UCSD-AML1 (cell line): ENCODE measurements around the gene ANK2.

Experiments used
- DNase-seq: peaks from one replicate; lab custom pipeline; 2025; ENCODE audit not compliant: unreplicated experiment; lab: John Stamatoyannopoulos, UW

ANK2 gene

GRCh38 chr4:113049421-113050370 lies at the start of gene ANK2:
Gene ANK2 (plus strand): TSS chr4:113049653. CDS start chr4:113049729, 76 bp downstream.
- DNase-seq = no peak

GRCh38 chr4:113003841-113004240 lies 45.6 kb upstream of the ANK2 start:
- DNase-seq = no peak

GRCh38 chr4:113004655-113005054 lies 44.8 kb upstream of the ANK2 start:
- DNase-seq = no peak

GRCh38 chr4:113006632-113007031 lies 42.8 kb upstream of the ANK2 start:
- DNase-seq = no peak

GRCh38 chr4:113007151-113007550 lies 42.3 kb upstream of the ANK2 start:
- DNase-seq = no peak

- no peak for DNase-seq
These were observed 41.3 kb upstream of the ANK2 start for GRCh38 chr4:113008135-113008534.

GRCh38 chr4:113008716-113009115 lies 40.7 kb upstream of the ANK2 start:
- no peak for DNase-seq

GRCh38 chr4:113009461-113009860 lies 40.0 kb upstream of the ANK2 start:
- no peak for DNase-seq

GRCh38 chr4:113012122-113012725 lies 37.2 kb upstream of the ANK2 start:
- no peak for DNase-seq

GRCh38 chr4:113012786-113013185 lies 36.7 kb upstream of the ANK2 start:
- DNase-seq = no peak

- no peak for DNase-seq
These were observed 35.7 kb upstream of the ANK2 start for GRCh38 chr4:113013751-113014150.

- DNase-seq = no peak
These were observed 33.1 kb upstream of the ANK2 start for GRCh38 chr4:113016377-113016776.

GRCh38 chr4:113020966-113021365 lies 28.5 kb upstream of the ANK2 start:
- no peak for DNase-seq

- no peak for DNase-seq
These were observed 25.1 kb upstream of the ANK2 start for GRCh38 chr4:113024388-113024787.

GRCh38 chr4:113025416-113025815 lies 24.0 kb upstream of the ANK2 start:
- no peak for DNase-seq

GRCh38 chr4:113026556-113026955 lies 22.9 kb upstream of the ANK2 start:
- DNase-seq = no peak

GRCh38 chr4:113028074-113028473 lies 21.4 kb upstream of the ANK2 start:
- no peak for DNase-seq

- DNase-seq = no peak
These were observed 18.2 kb upstream of the ANK2 start for GRCh38 chr4:113031212-113031611.

- DNase-seq = no peak
These were observed 8.7 kb upstream of the ANK2 start for GRCh38 chr4:113040793-113041192.

GRCh38 chr4:113042502-113042901 lies 7.0 kb upstream of the ANK2 start:
- no peak for DNase-seq

- DNase-seq = no peak
These were observed 5.9 kb upstream of the ANK2 start for GRCh38 chr4:113043591-113043990.

- no peak for DNase-seq
These were observed 910 bp downstream of the ANK2 start for GRCh38 chr4:113050371-113050755.
